HPDE6-E6E7 (cell line): ENCODE results near the gene CRADD.
A peak's percentile ranks its signal among the peaks of the same experiment; 100 is the strongest.
"Not testable (repeated sequence)": the region's sequence is repeated elsewhere in the genome, so short reads cannot be mapped to it uniquely, and the experiment has no call there.

Experiments
- DNase-seq: peaks from one replicate; pipeline ENCODE4 v3.0.0; 2011; ENCODE audit warnings: missing footprints; ENCODE audit errors: extremely low spot score

CRADD gene

GRCh38 chr12:93737457-93738198 lies 60.5 kb downstream of the CRADD start:
- DNase-seq = no peak

GRCh38 chr12:93738199-93739058 lies 61.3 kb downstream of the CRADD start:
- no peak for DNase-seq

DNA sequence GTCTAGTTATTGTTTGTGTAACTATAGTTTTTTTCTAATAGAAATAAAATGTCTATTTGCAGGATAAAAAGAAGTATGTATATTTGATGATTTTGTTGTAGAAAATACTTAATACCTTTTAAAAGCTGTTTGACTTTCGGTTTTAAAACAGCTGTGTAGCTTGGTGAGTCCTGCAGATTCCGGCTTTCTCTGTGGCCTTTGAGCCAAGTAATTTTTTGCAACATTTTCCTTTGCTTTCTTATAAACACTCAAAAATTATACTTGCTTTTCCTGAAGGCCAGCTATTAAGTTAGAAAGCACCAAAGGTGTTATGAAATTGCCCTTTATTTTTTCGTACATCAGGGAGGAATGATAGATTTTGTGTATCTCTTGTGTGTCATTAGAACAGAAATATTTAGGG lies 63.6 kb downstream of the CRADD start:
- DNase-seq = no peak

GRCh38 chr12:93741659-93742109 lies 64.5 kb downstream of the CRADD start:
- DNase-seq = no peak

- peak; percentile 58 for DNase-seq
Observed at GRCh38 chr12:93742110-93742934, 65.1 kb downstream of the CRADD start.

- DNase-seq = no peak
Observed at GRCh38 chr12:93743229-93743998, 66.2 kb downstream of the CRADD start.

DNA sequence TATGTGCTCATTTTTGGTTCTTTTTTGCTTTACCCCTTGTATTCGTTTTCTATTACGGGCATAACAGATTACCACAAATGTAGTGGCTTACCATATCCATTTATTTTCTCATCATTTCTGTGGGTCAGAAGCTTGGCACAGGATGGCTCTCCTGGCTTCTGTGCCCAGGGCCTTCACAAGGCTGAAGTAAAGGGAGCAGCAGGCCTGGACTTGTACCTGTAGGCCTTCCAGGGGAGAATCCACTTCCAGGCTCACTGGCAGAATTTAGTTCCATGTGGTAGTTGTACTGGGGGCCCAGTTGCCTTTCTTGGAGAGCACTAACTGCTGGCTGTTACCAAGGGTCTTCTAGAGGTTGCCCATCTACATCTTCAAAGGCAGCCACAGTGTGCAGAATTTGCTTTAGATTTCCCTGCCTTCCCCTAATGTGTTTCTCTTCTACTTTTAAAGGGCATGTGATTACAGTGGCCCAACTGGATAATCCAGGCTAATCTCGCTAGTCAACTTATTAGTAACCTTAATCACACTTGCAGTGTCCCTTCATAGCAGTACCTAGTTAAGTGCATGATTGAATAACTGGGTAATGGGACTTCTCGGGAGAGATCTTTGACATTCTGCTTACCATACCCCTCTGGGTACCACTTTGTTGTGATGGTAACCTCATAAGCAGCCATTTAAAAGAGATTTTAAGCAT lies 67.0 kb downstream of the CRADD start:
- no peak for DNase-seq

GRCh38 chr12:93745286-93745685 lies 68.1 kb downstream of the CRADD start:
- no peak for DNase-seq

DNA sequence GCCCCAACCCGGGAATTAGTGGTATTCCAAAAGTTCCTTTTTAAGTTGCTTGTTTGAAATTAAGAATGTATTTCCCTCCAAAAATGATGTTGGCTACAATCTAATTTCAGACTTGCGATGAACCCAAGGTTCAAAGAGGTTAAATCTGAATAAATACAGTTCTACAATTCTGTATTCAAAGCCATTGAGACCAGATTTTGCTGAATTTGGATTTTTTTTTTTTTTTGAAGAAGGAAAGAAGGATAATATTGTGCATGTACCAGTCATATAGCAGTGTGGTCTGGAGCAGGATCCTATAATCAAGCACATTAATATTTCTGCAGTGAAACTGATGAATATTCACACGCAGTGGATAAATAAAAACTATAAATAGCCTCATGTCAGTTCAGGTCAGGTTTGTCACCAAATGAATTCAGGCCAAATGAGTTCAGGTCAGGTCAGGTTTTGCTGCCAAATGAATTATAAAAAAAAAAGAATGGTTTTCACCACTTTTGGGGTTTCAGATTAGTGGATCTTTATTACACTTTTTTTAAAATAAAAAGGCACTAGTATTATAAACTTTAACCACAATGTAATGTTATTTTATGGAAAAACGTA lies 69.5 kb downstream of the CRADD start:
- DNase-seq = no peak

- DNase-seq = no peak
Observed at GRCh38 chr12:93748672-93749383, 71.7 kb downstream of the CRADD start.

GRCh38 chr12:93749515-93749914 lies 72.3 kb downstream of the CRADD start:
- DNase-seq = no peak

GRCh38 chr12:93750056-93750455 lies 72.9 kb downstream of the CRADD start:
- no peak for DNase-seq

DNA sequence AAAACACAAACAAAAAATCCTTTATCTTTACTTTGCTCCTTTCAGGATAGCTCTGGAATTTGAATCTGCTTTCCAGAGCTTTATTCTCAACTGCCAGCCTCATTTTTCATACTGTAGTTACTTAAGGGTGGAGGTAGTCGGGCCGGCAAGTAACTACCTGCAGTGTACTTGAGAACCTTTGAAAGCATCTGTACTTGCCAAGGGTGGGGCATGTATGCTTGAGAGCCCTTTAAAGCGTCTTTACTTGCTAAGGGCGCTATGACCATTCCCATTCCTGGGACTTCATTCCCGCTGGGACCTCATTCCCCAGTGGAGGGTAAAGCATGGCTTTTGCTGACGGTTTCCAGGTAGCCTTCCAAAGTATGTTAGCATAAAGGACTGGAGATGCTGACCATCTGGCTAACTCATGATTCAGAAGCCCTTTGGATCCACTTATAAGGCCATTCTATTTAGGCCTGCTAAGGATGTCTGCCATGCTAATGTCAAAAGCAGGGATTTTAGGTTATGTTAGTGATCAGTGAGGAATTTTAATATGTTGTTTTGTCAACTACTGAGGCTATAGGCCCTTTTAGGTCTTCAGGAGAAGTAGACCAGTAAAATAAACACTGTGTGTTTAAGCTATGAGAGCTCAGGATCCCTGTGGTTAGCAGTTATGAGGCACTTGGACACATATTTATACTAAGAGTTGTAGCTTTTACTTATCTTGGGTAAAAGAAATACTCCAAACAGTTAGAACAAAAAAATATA lies 74.9 kb downstream of the CRADD start:
- DNase-seq = no peak

- no peak for DNase-seq
Observed at GRCh38 chr12:93753285-93753684, 76.1 kb downstream of the CRADD start.

DNA sequence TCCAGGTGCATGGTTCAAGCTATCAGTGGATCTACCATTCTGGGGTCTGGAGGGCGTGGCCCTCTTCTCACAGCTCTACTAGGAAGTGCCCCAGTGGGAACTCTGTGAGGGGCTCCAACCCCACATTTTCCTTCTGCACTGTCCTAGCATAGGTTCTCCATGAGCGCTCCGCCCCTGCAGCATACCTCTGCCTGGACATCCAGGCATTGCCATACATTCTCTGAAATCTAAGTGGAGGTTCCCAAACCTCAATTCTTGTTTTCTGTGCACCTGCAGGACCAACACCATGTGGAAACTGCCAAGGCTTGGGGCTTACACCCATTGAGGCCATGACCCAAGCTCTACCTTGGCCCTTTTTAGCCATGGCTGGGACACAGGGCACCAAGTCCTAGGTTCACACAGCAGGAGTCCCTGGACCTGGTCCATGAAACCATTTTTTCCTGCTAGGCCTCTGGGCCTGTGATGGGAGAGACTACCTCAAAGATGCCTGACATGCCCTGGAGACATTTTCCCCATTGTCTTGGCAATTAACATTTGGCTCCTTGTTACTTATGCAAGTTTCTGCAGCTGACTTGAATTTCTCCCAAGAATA lies 76.8 kb downstream of the CRADD start:
- DNase-seq = no peak

- DNase-seq = not testable (repeated sequence)
Observed at GRCh38 chr12:93754859-93755258, 77.7 kb downstream of the CRADD start.

- no peak for DNase-seq
Observed at GRCh38 chr12:93756288-93756687, 79.1 kb downstream of the CRADD start.
